NCI-H1930 (cell line): ENCODE measurements around the gene ECM2.

Experiments used
- DNase-seq, 2 experiments: peaks; one replicate each; lab custom pipeline; 2025; lab: John Stamatoyannopoulos, UW

The ECM2 gene

DNA sequence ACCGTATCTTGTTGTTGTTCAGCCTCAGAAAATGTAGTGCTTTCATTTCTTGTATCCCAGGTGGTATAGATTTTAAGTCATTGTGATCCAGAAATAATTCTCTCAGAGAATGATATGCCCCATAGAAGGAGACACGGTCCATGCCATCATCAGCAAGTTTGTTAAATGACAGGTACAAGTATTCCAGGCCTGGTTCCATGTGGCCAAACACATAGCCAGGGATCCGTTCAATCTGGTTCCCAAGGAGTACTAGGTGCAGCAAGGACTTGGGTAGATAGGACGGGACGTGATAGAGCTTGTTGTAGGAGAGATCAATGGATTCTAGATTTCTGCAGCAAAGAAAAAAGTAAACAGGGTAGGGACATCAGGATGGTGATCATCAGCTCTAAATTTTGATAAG lies 35.1 kb downstream of the ECM2 start:
- DNase-seq: no peak

GRCh38 chr9:92499701-92500100 lies 36.1 kb downstream of the ECM2 start:
- DNase-seq: no peak

DNA sequence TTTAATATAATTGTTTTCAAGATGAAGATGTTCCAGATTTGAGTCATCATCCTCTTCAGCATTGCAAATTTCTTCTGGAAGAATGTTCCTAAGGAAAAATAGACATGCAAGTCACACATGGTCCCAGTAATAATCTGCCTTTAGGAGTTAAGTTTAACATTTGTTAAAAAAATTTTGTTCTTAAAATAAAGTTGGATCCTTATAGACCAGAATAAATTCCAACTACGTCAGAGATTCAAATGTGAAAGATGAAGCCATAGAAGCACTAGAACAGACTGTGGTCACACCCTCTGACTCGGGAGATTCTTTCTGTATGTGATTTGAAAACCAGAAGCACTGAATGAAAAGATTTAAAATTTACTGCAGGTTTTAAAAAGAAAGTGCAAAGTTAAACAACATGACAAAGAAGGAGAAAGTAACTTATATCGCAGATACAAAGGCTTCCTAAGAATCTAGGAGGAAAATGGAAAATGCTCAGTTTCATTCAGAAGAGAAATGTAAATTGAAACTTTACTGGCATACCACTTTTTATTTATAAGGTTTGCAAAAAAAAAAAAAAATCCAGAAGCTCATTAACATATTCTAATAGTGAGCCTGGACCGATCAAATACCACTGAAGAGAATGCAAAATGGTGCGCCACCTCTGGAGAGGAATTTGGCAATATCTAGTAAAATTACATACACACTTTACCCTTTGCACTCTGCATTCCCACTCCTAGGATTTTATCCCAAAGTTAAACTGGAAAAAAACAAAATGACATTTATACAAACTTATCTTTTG lies 39.2 kb downstream of the ECM2 start:
- DNase-seq: no peak

- DNase-seq: no peak
Observed at GRCh38 chr9:92494856-92495255, 40.9 kb downstream of the ECM2 start.

- DNase-seq: no peak
Observed at GRCh38 chr9:92493749-92494387, 41.9 kb downstream of the ECM2 start.

GRCh38 chr9:92492781-92493401 lies 42.9 kb downstream of the ECM2 start:
- no peak for DNase-seq

GRCh38 chr9:92488681-92489550 lies 46.9 kb downstream of the ECM2 start:
- DNase-seq: no peak

DNA sequence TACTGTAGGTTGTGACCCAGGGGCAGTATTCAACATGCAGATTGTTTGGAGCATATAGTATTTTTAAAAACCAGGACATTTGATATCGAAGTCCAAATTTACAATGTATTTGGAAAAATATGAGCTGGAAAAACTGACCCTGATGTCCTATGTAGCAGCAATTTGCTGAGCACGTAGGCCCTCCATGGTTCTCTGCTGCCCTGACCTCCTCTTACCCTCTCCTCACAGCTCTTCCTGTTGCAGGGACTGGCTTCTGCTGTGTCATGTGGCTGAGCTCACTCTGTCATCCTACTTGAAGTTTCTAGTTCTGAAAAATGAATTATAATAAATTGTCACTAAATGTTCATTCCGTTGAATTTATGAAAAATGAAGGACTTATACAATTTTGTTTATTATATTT lies 49.4 kb downstream of the ECM2 start:
- no peak for DNase-seq

GRCh38 chr9:92484563-92484962 lies 51.2 kb downstream of the ECM2 start:
- no peak for DNase-seq

- DNase-seq: no peak
Observed at GRCh38 chr9:92483627-92484545, 51.9 kb downstream of the ECM2 start.

DNA sequence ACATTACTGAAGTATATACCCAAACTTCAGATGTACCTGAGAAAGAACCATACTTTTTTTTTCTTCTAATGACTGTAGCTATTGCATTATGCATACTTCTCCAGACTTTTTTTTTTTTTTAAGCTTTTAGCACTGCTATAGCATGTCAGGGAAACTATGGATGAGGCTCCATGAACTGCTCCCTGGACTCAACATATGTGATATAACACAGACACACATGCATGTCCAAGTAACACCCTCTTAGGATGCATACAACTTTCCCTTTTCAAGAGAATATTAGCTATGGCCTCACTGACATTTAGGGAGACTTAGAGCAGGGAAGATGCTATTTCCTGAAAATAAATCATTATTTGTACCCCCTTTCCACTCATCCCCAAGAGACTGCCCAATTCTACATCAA lies 53.0 kb downstream of the ECM2 start:
- DNase-seq: no peak

DNA sequence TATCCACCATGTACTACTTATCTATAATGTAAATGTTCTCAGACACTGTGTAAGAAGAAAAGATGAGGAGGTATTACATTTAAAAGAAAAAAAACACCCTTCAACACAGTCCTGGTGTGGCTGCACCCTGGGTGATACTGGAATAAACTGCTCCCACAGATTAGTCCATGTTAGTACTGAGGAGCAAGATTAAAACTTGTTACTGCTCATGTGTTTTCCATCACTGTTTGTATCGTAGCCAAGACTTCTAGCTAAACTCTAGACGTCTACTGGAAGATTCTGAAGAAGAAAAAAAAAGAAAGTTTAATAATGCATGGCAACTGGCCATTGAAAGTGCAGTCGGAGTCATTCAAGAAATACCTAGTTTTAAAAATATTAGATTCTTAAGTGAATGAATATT lies 53.5 kb downstream of the ECM2 start, which contains the start of gene ASPN:
ASPN (minus strand) TSS at position 178 of the 400 bp plus-strand sequence.
- no peak for DNase-seq

DNA sequence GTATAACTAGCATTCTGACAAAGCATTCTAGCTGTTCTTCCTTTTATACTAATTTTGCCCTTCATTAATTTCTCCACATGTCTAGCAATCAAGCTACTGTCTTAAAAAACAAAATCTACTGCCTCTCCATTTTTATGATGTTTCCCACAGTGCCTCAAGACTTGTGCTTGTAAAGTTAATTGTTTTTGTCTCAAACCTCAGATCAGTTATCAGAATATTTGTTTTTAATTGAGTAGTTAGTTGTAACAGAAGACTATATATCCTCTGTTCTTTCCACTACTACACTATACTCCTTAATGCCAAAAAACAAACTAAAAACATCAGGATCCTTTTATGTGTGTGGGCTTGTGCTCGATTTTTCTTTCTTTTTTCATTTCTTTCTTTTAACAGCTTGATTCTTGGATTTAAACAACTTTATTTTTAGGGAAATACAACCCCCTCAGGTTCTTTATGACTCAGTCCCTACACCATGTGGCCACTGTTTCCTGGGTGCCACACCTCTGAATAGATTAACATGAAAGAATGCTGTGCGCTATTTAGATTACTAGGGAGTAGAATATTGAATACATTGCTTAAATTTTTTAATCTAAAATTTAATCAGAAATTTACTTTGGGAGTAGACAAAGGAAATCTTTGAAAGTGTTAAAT lies 54.7 kb downstream of the ECM2 start:
- DNase-seq: no peak

- no peak for DNase-seq
Observed at GRCh38 chr9:92480291-92480771, 55.5 kb downstream of the ECM2 start.

- DNase-seq: no peak
Observed at GRCh38 chr9:92479346-92479745, 56.4 kb downstream of the ECM2 start.

DNA sequence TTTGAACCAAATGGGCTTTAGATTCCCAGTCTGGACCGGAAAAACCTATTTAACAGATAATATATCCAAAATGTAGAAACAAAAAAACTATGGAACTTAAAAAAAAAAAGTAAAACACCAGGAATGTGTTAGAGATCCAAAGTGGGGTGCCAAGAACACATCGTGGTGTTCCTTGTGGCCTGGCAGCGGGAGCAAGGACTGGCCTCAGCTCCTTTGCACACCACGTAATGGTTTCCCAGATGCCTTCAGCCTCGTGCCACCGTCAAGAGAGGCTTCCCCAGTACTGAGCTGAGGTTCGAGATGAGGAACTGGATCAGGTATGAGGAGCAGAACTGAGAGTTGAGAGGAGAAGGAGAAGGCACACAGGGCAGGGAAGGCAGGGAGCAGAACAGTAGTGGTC lies 57.0 kb downstream of the ECM2 start:
- DNase-seq: no peak

DNA sequence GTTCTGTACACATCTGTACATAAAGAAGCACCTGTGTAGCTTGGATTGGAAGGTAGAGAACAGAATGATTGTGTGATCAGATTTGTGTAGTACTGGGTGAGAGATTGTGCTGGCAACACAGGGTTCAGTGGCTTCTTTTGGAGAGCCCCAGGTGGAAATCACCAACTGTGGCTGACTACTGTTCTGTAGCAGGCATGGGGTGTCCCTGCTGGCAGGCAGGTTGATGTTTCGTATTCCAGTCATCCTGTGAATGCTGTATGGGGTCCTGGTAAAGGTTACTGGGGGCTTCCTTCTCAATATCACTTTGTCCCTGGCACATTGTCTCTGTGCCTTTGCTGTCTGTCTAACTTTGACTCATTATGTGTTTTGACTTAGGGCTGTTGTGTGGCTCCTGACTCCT lies 58.8 kb downstream of the ECM2 start:
- no peak for DNase-seq

GRCh38 chr9:92474587-92474986 lies 61.2 kb downstream of the ECM2 start:
- DNase-seq: no peak

GRCh38 chr9:92468206-92468605 lies 67.6 kb downstream of the ECM2 start:
- no peak for DNase-seq

GRCh38 chr9:92467511-92467910 lies 68.3 kb downstream of the ECM2 start:
- no peak for DNase-seq
